ENCODE data around the gene NPIPA5. TPM values are rescaled to one million over a fixed set of nuclear protein-coding genes. Genes with fewer than 3 reads are reported as not detected.

The NPIPA5 gene
- total and polyA plus RNA-seq, 2 donors (not counting 3 experiments of a cell fraction or from before 2014, with no cell fraction given) = 11.3 to 19.6 TPM

DNA sequence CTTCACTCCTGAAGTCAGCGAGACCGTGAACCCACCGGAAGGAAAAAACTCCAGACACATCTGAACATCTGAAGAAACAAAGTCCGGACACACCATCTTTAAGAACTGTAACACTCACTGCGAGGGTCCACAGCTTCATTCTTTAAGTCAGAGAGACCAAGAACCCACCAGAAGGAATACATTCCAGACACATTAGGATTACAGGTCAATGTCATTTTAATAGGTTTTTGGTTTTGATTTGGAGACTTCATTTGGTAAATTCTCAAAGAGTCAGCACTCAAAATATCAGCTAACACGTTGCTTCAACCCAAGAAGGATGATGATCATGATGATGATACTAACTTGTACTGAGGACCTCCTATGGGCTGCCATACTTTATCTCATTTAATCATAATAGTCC is 48.7 kb upstream of the NPIPA5 start:
- BruUV-seq (replicated peaks) = no TSS peak
- Histone ChIP-seq H4K20me1 (replicated peaks; ENCODE audit: control insufficient read depth, extremely low read depth, insufficient read depth, low read length) (no peaks in the 10 kb centered on the region), H3K9me3 (replicated peaks; ENCODE audit: control insufficient read depth, insufficient read depth, low read length) (no peaks in the 10 kb centered on the region), H3K27ac (ENCODE audit: insufficient read depth, low read depth, low read length) (no peak overlapping the region), H3K4me1 (ENCODE audit: control insufficient read depth, extremely low read depth, insufficient read depth, low read length) (no peaks in the 10 kb centered on the region), H3K79me2 (ENCODE audit: control insufficient read depth, insufficient read depth, low read length) (no peaks in the 10 kb centered on the region), H3K9ac (replicated peaks; ENCODE audit: extremely low read depth, insufficient read depth, low read length) (no peak overlapping the region), H3K4me3 (replicated peaks in 1 of 3; ENCODE audit: insufficient read depth in 1 of 3, low read depth in 1 of 3, low read length in 3 of 3) (no peak overlapping the region), H3K27me3 (ENCODE audit: control insufficient read depth in 2 of 2, insufficient read depth in 2 of 2, low read length in 2 of 2) (peaks cover 0 to 4% of the 10 kb centered on the region in 2 experiments), H3K4me2 (ENCODE audit: insufficient read depth, low read length) (no peak overlapping the region), H2AFZ (ENCODE audit: low read depth, low read length) (no peak overlapping the region), H3K36me3 (ENCODE audit: control insufficient read depth in 2 of 2, extremely low read depth in 1 of 2, insufficient read depth in 2 of 2, low read length in 2 of 2) (no peaks in the 10 kb centered on the region), H3K9me1 (replicated peaks; ENCODE audit: control insufficient read depth, extremely low read depth, insufficient read depth, low read length) (no peaks in the 10 kb centered on the region)
- DNase-seq (ENCODE audit: low read depth, low spot score) (no peak), FAIRE-seq (no peak)
- no peak for TF ChIP-seq MYC (IDR thresholded peaks at IDR 0.05; ENCODE audit: low read depth, low read length)
- TF ChIP-seq EZH2 (IDR thresholded peaks at IDR 0.05; ENCODE audit: borderline replicate concordance, low read depth, low read length, severe bottlenecking) = no peak
- TF ChIP-seq MAX (IDR thresholded peaks at IDR 0.05; ENCODE audit: insufficient read depth, insufficient read length) = no peak
- intact Hi-C loops (cut with micrococcal nuclease) (loop anchor here (1.0 to 2.0 kb wide), 6 partner anchors 41 to 768 kb away; partner anchors contain the start of gene MARF1), dilution Hi-C loops (cut with MboI; ENCODE audit: extremely low pct_ligation_motif_present, low sequenced_read_pairs) (no loop called here)
- POLR2A ChIA-PET = no interaction called here
- CTCF ChIA-PET = interaction anchor here (1.3 to 9.0 kb wide), 3 partner anchors 124 to 183 kb away, joined by 4 to 161 read pairs (median 11); no protein-coding TSS in a partner anchor

- Histone ChIP-seq H3K9me3 (replicated peaks; ENCODE audit: control insufficient read depth, insufficient read depth, low read length) (no peaks in the 10 kb centered on the region), H3K27me3 (ENCODE audit: control insufficient read depth in 2 of 2, insufficient read depth in 2 of 2, low read length in 2 of 2) (peaks cover 0 to 4% of the 10 kb centered on the region in 2 experiments), H3K9ac (replicated peaks; ENCODE audit: extremely low read depth, insufficient read depth, low read length) (no peak overlapping the region), H3K36me3 (ENCODE audit: control insufficient read depth in 2 of 2, extremely low read depth in 1 of 2, insufficient read depth in 2 of 2, low read length in 2 of 2) (no peaks in the 10 kb centered on the region), H3K27ac (ENCODE audit: insufficient read depth, low read depth, low read length) (no peak overlapping the region), H3K4me3 (replicated peaks in 1 of 3; ENCODE audit: insufficient read depth in 1 of 3, low read depth in 1 of 3, low read length in 3 of 3) (no peak overlapping the region), H3K4me1 (ENCODE audit: control insufficient read depth, extremely low read depth, insufficient read depth, low read length) (no peaks in the 10 kb centered on the region), H3K4me2 (ENCODE audit: insufficient read depth, low read length) (no peak overlapping the region), H4K20me1 (replicated peaks; ENCODE audit: control insufficient read depth, extremely low read depth, insufficient read depth, low read length) (no peaks in the 10 kb centered on the region), H3K79me2 (ENCODE audit: control insufficient read depth, insufficient read depth, low read length) (no peaks in the 10 kb centered on the region), H3K9me1 (replicated peaks; ENCODE audit: control insufficient read depth, extremely low read depth, insufficient read depth, low read length) (no peaks in the 10 kb centered on the region), H2AFZ (ENCODE audit: low read depth, low read length) (no peak overlapping the region)
- intact Hi-C loops (cut with micrococcal nuclease) (loop anchor here (2.0 kb wide), 2 partner anchors 257 to 769 kb away; no protein-coding TSS in a partner anchor), dilution Hi-C loops (cut with MboI; ENCODE audit: extremely low pct_ligation_motif_present, low sequenced_read_pairs) (no loop called here)
- ChIA-PET POLR2A (no interaction called here), CTCF (interaction anchor here (1.1 to 9.0 kb wide), 3 partner anchors 10 to 125 kb away, joined by 3 to 161 read pairs (median 4); no protein-coding TSS in a partner anchor)
- TF ChIP-seq JUN (IDR thresholded peaks at IDR 0.05; ENCODE audit: borderline replicate concordance, insufficient read depth, insufficient read length, low read depth) (no peak), EZH2 (IDR thresholded peaks at IDR 0.05; ENCODE audit: borderline replicate concordance, low read depth, low read length, severe bottlenecking) (no peak), MYC (IDR thresholded peaks at IDR 0.05; ENCODE audit: low read depth, low read length) (no peak), GATA2 (IDR thresholded peaks at IDR 0.05; ENCODE audit: insufficient read depth, insufficient read length, low read depth, low read length) (no peak), POLR2A (IDR thresholded peaks at IDR 0.05; ENCODE audit: low read depth, low read length) (no peak), CTCF (IDR thresholded peaks at IDR 0.05; ENCODE audit: extremely low read depth in 1 of 2, insufficient read depth in 1 of 2, low read depth in 1 of 2, low read length in 2 of 2) (no peak), MAX (IDR thresholded peaks at IDR 0.05; ENCODE audit: insufficient read depth, insufficient read length) (no peak), POLR2AphosphoS5 (IDR thresholded peaks at IDR 0.05; ENCODE audit: insufficient read depth, low read depth, low read length) (no peak), FOS (IDR thresholded peaks at IDR 0.05; ENCODE audit: borderline replicate concordance, insufficient read depth, low read length) (no peak)
- no TSS peak for BruUV-seq (replicated peaks)
- DNase-seq (ENCODE audit: low read depth, low spot score) = no peak
- FAIRE-seq = no peak
Measured at GRCh38 chr16:15425861-15426260, 47.8 kb upstream of the NPIPA5 start.
